Gastrocnemius medialis (tissue), 4 donors: ENCODE data around the gene DMAP1. TPM values are rescaled to one million over a fixed set of nuclear protein-coding genes. Genes with fewer than 3 reads are reported as not detected.
A peak's percentile ranks its signal among the peaks of the same experiment; 100 is the strongest.

Experiments
- ATAC-seq, 2 donors: fragments of 150-250 bp; one replicate each; pipeline ENCODE4 v1.9.1; 2016
- DNase-seq, 2 donors: peaks; one replicate each; pipeline ENCODE4 v3.0.0-alpha.2; 2019
- H3K27ac ChIP-seq, 4 donors: fragments of 200-600 bp; sonication (generic); 1 replicate in 1 of 4; 2 replicates in 3 of 4; pipeline ENCODE4 v1.5.1; 2016 to 2018; ENCODE audit warnings: mild to moderate bottlenecking in 2 of 4, moderate library complexity in 1 of 4
- H3K27me3 ChIP-seq, 3 donors: fragments of 200-600 bp; sonication (generic) in 2 of 3; 1 replicate in 1 of 3; 2 replicates in 2 of 3; pipeline versions ENCODE4 v1.5.1 to v1.6.0; 2016 to 2019; ENCODE audit warnings: mild to moderate bottlenecking in 1 of 3, moderate library complexity in 1 of 3
- H3K36me3 ChIP-seq, 2 donors: fragments of 200-600 bp; sonication (generic) in 1 of 2; one replicate each; pipeline ENCODE4 v1.5.1; 2017 to 2018
- H3K4me1 ChIP-seq, 2 donors: fragments of 200-600 bp; sonication (generic) in 1 of 2; one replicate each; pipeline ENCODE4 v1.5.1; 2016 to 2017; ENCODE audit warnings: mild to moderate bottlenecking in 2 of 2
- H3K4me3 ChIP-seq, 4 donors: fragments of 200-600 bp; sonication (generic) in 3 of 4; 1 replicate in 1 of 4; 2 replicates in 3 of 4; pipeline ENCODE4 v1.5.1; 2016 to 2019; ENCODE audit warnings: mild to moderate bottlenecking in 2 of 4
- H3K9me3 ChIP-seq, 3 donors: fragments of 200-600 bp; sonication (generic) in 2 of 3; 1 replicate in 1 of 3; 2 replicates in 2 of 3; pipeline ENCODE4 v1.5.1; 2016 to 2019
- POLR2A ChIP-seq, 2 donors: fragments of 450-650 bp; IDR thresholded peaks; one replicate each; pipeline ENCODE4 v1.6.1; 2017; ENCODE audit warnings: antibody characterized with exemption in 2 of 2, mild to moderate bottlenecking in 2 of 2, moderate library complexity in 2 of 2
- in situ Hi-C, 4 donors: fragments of 200-750 bp; cut with MboI; loops; one replicate each; pipeline versions ENCODE4 v1.15.0 to v1.8.0; 2017; ENCODE audit warnings: low sequenced_read_pairs in 4 of 4
- intact Hi-C: fragments of 100-400 bp; cut with DNase I; formaldehyde crosslinking; loops from one replicate; pipeline ENCODE4 v1.15.1; 2023; ENCODE audit warnings: low total_unique reads
- total RNA-seq, 4 donors: library from RNA; depleted of rRNA; stranded (reverse); fragments of >200 nt; gene quantifications; one replicate each; pipeline versions ENCODE4 v1.1.0 to v1.2.3, GENCODE V29; 2016
- TF ChIP-seq, protein P1 (sequence below), 5 experiments: fragments of 450-650 bp in 3 of 5; fragments of 200-600 bp in 2 of 5; sonication (generic) in 2 of 5; IDR thresholded peaks in 4 of 5; conservative IDR thresholded peaks in 1 of 5; 1 replicate in 4 of 5; 2 replicates in 1 of 5; pipeline ENCODE4 v1.5.1; 2016 to 2019; ENCODE audit warnings: antibody characterized with exemption in 5 of 5, mild to moderate bottlenecking in 3 of 5, moderate library complexity in 3 of 5

Gene DMAP1
- total RNA-seq, 4 donors from 2014 or later = 24.9 to 42.2 (median 34.9) TPM

GRCh38 chr1:44217809-44218410, 4.6 kb downstream of the DMAP1 start:
- peak in 1 of 2 donors; percentile 64 for DNase-seq
- H3K9me3 ChIP-seq = no peaks in the 10 kb centered on the region
- intact Hi-C loops = loop anchor here (1.0 to 10.0 kb wide), 3 partner anchors 104 to 437 kb away; no protein-coding TSS in a partner anchor
- TF ChIP-seq, protein P1, sequence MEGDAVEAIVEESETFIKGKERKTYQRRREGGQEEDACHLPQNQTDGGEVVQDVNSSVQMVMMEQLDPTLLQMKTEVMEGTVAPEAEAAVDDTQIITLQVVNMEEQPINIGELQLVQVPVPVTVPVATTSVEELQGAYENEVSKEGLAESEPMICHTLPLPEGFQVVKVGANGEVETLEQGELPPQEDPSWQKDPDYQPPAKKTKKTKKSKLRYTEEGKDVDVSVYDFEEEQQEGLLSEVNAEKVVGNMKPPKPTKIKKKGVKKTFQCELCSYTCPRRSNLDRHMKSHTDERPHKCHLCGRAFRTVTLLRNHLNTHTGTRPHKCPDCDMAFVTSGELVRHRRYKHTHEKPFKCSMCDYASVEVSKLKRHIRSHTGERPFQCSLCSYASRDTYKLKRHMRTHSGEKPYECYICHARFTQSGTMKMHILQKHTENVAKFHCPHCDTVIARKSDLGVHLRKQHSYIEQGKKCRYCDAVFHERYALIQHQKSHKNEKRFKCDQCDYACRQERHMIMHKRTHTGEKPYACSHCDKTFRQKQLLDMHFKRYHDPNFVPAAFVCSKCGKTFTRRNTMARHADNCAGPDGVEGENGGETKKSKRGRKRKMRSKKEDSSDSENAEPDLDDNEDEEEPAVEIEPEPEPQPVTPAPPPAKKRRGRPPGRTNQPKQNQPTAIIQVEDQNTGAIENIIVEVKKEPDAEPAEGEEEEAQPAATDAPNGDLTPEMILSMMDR (IDR thresholded peaks at IDR 0.05 in 4 of 5, conservative IDR thresholded peaks at IDR 0.05 in 1 of 5) = peak; percentile 72 to 91 (median 81)
- no peak for TF ChIP-seq POLR2A (IDR thresholded peaks at IDR 0.05)
- H3K27ac ChIP-seq = no peak overlapping the region
- peak; percentile 34 to 53 for ATAC-seq
- H3K4me1 ChIP-seq = peaks cover 11 to 13% of the 10 kb centered on the region in 2 donors
- H3K4me3 ChIP-seq = no peak overlapping the region
- in situ Hi-C loops = loop anchor here (10.0 to 25.0 kb wide), 3 partner anchors 97 to 377 kb away; no protein-coding TSS in a partner anchor
- peaks cover 0 to 43% of the 10 kb centered on the region in 2 donors for H3K36me3 ChIP-seq
- no peaks in the 10 kb centered on the region for H3K27me3 ChIP-seq

DNA sequence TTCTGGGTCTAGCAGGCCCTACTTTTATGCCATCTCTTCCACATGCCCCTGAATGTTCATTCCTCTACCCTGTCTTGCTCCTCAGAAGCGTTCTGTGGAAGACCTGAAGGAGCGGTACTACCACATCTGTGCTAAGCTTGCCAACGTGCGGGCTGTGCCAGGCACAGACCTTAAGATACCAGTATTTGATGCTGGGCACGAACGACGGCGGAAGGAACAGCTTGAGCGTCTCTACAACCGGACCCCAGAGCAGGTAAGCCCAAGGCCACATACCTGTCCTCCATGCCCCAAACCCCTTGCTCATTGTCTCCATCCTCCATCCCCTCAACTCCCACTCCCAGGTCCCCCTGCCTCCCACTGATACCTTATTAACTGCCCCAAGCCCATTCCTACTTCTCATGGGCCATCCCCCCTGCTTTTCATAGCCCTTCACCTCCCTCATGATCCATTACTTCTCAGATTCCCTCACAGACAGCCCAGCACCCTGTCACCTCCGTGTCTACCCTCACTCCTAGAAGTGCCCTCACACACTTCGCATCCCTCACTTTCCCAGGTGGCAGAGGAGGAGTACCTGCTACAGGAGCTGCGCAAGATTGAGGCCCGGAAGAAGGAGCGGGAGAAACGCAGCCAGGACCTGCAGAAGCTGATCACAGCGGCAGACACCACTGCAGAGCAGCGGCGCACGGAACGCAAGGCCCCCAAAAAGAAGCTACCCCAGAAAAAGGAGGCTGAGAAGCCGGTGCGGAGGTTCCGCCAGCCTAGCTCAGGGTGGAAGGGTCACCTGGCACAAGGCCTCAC, 5.4 kb downstream of the DMAP1 start:
- Histone ChIP-seq H3K27me3 (no peaks in the 10 kb centered on the region), H3K4me1 (peaks cover 11% of the 10 kb centered on the region in 2 donors), H3K27ac (no peak overlapping the region), H3K4me3 (no peak overlapping the region), H3K36me3 (peaks cover 0 to 43% of the 10 kb centered on the region in 2 donors), H3K9me3 (no peaks in the 10 kb centered on the region)
- in situ Hi-C loops (loop anchor here (10.0 to 25.0 kb wide), 3 partner anchors 96 to 376 kb away; no protein-coding TSS in a partner anchor), intact Hi-C loops (loop anchor here (5.0 to 10.0 kb wide), 2 partner anchors 104 to 436 kb away; no protein-coding TSS in a partner anchor)
- DNase-seq (no peak), ATAC-seq (no peak)
- TF ChIP-seq, protein P1 (IDR thresholded peaks at IDR 0.05 in 4 of 5, conservative IDR thresholded peaks at IDR 0.05 in 1 of 5) = no peak
- TF ChIP-seq POLR2A (IDR thresholded peaks at IDR 0.05) = no peak

GRCh38 chr1:44219301-44219626, 6.0 kb downstream of the DMAP1 start:
- intact Hi-C loops (loop anchor here (5.0 to 10.0 kb wide), 2 partner anchors 103 to 436 kb away; no protein-coding TSS in a partner anchor), in situ Hi-C loops (loop anchor here (10.0 to 25.0 kb wide), 3 partner anchors 96 to 376 kb away; no protein-coding TSS in a partner anchor)
- Histone ChIP-seq H3K36me3 (peaks cover 0 to 43% of the 10 kb centered on the region in 2 donors), H3K27ac (no peak overlapping the region), H3K9me3 (no peaks in the 10 kb centered on the region), H3K4me3 (no peak overlapping the region), H3K27me3 (no peaks in the 10 kb centered on the region), H3K4me1 (peaks cover 5% of the 10 kb centered on the region in 2 donors)
- no peak for DNase-seq
- ATAC-seq = no peak
- TF ChIP-seq, protein P1 (IDR thresholded peaks at IDR 0.05 in 4 of 5, conservative IDR thresholded peaks at IDR 0.05 in 1 of 5) = no peak
- no peak for TF ChIP-seq POLR2A (IDR thresholded peaks at IDR 0.05)

DNA sequence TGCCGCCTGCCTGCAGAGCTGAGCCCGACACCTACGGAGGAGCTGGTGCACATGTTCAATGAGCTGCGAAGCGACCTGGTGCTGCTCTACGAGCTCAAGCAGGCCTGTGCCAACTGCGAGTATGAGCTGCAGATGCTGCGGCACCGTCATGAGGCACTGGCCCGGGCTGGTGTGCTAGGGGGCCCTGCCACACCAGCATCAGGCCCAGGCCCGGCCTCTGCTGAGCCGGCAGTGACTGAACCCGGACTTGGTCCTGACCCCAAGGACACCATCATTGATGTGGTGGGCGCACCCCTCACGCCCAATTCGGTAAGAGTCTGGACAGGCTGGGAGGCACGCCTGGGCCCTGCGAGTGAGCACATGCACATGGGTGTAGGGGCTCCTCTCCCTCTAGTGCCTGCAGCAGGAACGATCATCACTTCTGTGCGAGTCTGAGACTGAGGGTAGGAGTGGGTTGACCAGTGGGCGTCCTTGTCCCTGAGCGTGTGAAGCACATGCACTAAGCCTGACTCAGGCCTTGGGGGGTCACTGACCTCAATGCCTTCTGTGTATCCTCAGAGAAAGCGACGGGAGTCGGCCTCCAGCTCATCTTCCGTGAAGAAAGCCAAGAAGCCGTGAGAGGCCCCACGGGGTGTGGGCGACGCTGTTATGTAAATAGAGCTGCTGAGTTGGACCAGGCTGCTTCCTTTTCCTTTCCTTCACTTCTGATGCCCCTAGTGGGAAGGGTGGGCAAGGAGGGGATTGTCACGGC, 6.9 kb downstream of the DMAP1 start:
- TF ChIP-seq POLR2A (IDR thresholded peaks at IDR 0.05) = no peak
- TF ChIP-seq, protein P1 (IDR thresholded peaks at IDR 0.05 in 4 of 5, conservative IDR thresholded peaks at IDR 0.05 in 1 of 5) = no peak
- intact Hi-C loops = no loop called here
- H3K27me3 ChIP-seq = no peaks in the 10 kb centered on the region
- no peak for ATAC-seq
- H3K9me3 ChIP-seq = no peaks in the 10 kb centered on the region
- no peak overlapping the region for H3K27ac ChIP-seq
- no peak for DNase-seq
- no peaks in the 10 kb centered on the region for H3K4me1 ChIP-seq
- H3K36me3 ChIP-seq = peaks cover 0 to 38% of the 10 kb centered on the region in 2 donors
- in situ Hi-C loops = loop anchor here in 3 of 4 donors (25.0 kb wide), 1 partner anchor 367 kb away; no protein-coding TSS in a partner anchor
- no peak overlapping the region for H3K4me3 ChIP-seq
